Neural cell (in vitro differentiated cells): Measurements from ENCODE around the gene ITGAV. TPM values are rescaled to one million over a fixed set of nuclear protein-coding genes. Genes with fewer than 3 reads are reported as not detected.

Experiments
- H2AFZ ChIP-seq: fragments of 200-600, 300-800 bp; sonication (generic), shearing (Covaris generic); 2 replicates; pipeline ENCODE4 v1.6.0; 2014; ENCODE audit warnings: low read depth, mild to moderate bottlenecking, antibody characterized with exemption, low read length, moderate library complexity
- H3F3A ChIP-seq: fragments of 200-600 bp; shearing (Covaris generic); 2 replicates; pipeline ENCODE4 v1.6.1; 2016; ENCODE audit warnings: mild to moderate bottlenecking, moderate library complexity, mixed read lengths, antibody characterized with exemption, low read length; ENCODE audit not compliant: insufficient read depth, poor library complexity, severe bottlenecking
- H3K27ac ChIP-seq: fragments of 200-600, 300-800 bp; sonication (generic), shearing (Covaris generic); 2 replicates; pipeline ENCODE4 v1.5.1; 2014; ENCODE audit warnings: mild to moderate bottlenecking, low read length, moderate library complexity
- H3K27me3 ChIP-seq: fragments of 300-800, 200-600 bp; sonication (generic), shearing (Covaris generic); 2 replicates; pipeline ENCODE4 v1.6.0; 2014; ENCODE audit warnings: mild to moderate bottlenecking, low read depth, low read length, moderate library complexity; ENCODE audit not compliant: insufficient read depth
- H3K36me3 ChIP-seq: fragments of 300-800, 200-600 bp; sonication (generic), shearing (Covaris generic); 2 replicates; pipeline ENCODE4 v1.5.1; 2014; ENCODE audit warnings: mild to moderate bottlenecking, antibody characterized with exemption, low read length, moderate library complexity; ENCODE audit not compliant: insufficient read depth
- H3K4me2 ChIP-seq: fragments of 300-800, 200-600 bp; sonication (generic), shearing (Covaris generic); 2 replicates; pipeline ENCODE4 v1.6.0; 2014; ENCODE audit warnings: mild to moderate bottlenecking, low read length
- H3K4me3 ChIP-seq: fragments of 300-800, 200-600 bp; sonication (generic), shearing (Covaris generic); 2 replicates; pipeline ENCODE4 v1.5.1; 2014; ENCODE audit warnings: mild to moderate bottlenecking, low read length, moderate library complexity
- H3K79me2 ChIP-seq: fragments of 200-600 bp; shearing (Covaris generic); replicated peaks from 2 replicates; pipeline ENCODE4 v1.6.0; 2014; ENCODE audit warnings: mild to moderate bottlenecking, low read length, moderate library complexity; ENCODE audit not compliant: insufficient read depth
- H3K9ac ChIP-seq: fragments of 300-800, 200-600 bp; sonication (generic), shearing (Covaris generic); 2 replicates; pipeline ENCODE4 v1.6.1; 2016; ENCODE audit warnings: mild to moderate bottlenecking, low read length, mixed read lengths
- H3K9me2 ChIP-seq: fragments of 200-600 bp; shearing (Covaris generic); 2 replicates; pipeline ENCODE4 v1.6.1; 2016; ENCODE audit warnings: mild to moderate bottlenecking, low read length, mixed read lengths; ENCODE audit not compliant: insufficient read depth
- H3K9me3 ChIP-seq: fragments of 200-600, 300-800 bp; sonication (generic), shearing (Covaris generic); 2 replicates; pipeline ENCODE4 v1.6.1; 2016; ENCODE audit warnings: mild to moderate bottlenecking, mixed run types, low read length, moderate library complexity, mixed read lengths
- H4K20me1 ChIP-seq: fragments of 200-600 bp; shearing (Covaris generic); 2 replicates; pipeline ENCODE4 v1.6.1; 2016; ENCODE audit warnings: mild to moderate bottlenecking, mixed run types; ENCODE audit not compliant: insufficient read depth
- EP300 ChIP-seq: fragments of 450-650 bp; conservative IDR thresholded peaks from 2 replicates; pipeline ENCODE4 v1.6.1; 2014; ENCODE audit warnings: antibody characterized with exemption, mild to moderate bottlenecking, moderate library complexity; ENCODE audit not compliant: poor library complexity, severe bottlenecking
- EZH2 ChIP-seq: fragments of 200-600, 300-800 bp; shearing (Covaris generic), sonication (generic); IDR thresholded peaks from 2 replicates; pipeline ENCODE4 v1.6.1; 2014; ENCODE audit warnings: antibody characterized with exemption, low read length, borderline replicate concordance, mild to moderate bottlenecking; ENCODE audit not compliant: insufficient read depth, poor library complexity, severe bottlenecking
- MXI1 ChIP-seq: fragments of 450-650 bp; conservative IDR thresholded peaks from 2 replicates; pipeline ENCODE4 v1.6.1; 2014; ENCODE audit warnings: antibody characterized with exemption, mild to moderate bottlenecking; ENCODE audit not compliant: poor library complexity, severe bottlenecking
- POLR2AphosphoS5 ChIP-seq: IDR thresholded peaks from 2 replicates; pipeline ENCODE4 v1.6.1; 2012
- RAD21 ChIP-seq: fragments of 450-650 bp; conservative IDR thresholded peaks from 2 replicates; pipeline ENCODE4 v1.6.1; 2014; ENCODE audit warnings: antibody characterized with exemption, mild to moderate bottlenecking, moderate library complexity
- SMC3 ChIP-seq: fragments of 450-650 bp; conservative IDR thresholded peaks from 2 replicates; pipeline ENCODE4 v1.6.1; 2014; ENCODE audit warnings: antibody characterized with exemption, mild to moderate bottlenecking, moderate library complexity; ENCODE audit not compliant: poor library complexity
- TAF1 ChIP-seq: IDR thresholded peaks from 2 replicates; pipeline ENCODE4 v1.6.1; 2012; ENCODE audit warnings: low read depth
- polyA plus RNA-seq: library from polyadenylated mRNA; depleted of rRNA; stranded (reverse); fragments of >200 nt; gene quantifications from 2 replicates; pipeline ENCODE4 v1.2.3, GENCODE V29; 2014
- TF ChIP-seq, protein P1 (sequence below): fragments of 450-650 bp; IDR thresholded peaks from 2 replicates; pipeline ENCODE4 v1.5.1; 2014; ENCODE audit warnings: antibody characterized with exemption, mild to moderate bottlenecking, moderate library complexity; ENCODE audit not compliant: poor library complexity, severe bottlenecking
- TF ChIP-seq, protein P2 (sequence below): IDR thresholded peaks from 2 replicates; pipeline ENCODE4 v1.6.1; 2012; ENCODE audit warnings: borderline replicate concordance

The ITGAV gene
- polyA plus RNA-seq, 1 donor from 2014 or later: 6.6 TPM

- H2AFZ ChIP-seq: no peak overlapping the region
- no peak overlapping the region for H3K4me3 ChIP-seq
- H3F3A ChIP-seq: no peaks in the 10 kb centered on the region
- H3K9me3 ChIP-seq: no peaks in the 10 kb centered on the region
- no peaks in the 10 kb centered on the region for H3K36me3 ChIP-seq
- no peak overlapping the region for H3K9ac ChIP-seq
- TF ChIP-seq SMC3 (no peak), EP300 (no peak), POLR2AphosphoS5 (no peak)
- TF ChIP-seq, protein P1, sequence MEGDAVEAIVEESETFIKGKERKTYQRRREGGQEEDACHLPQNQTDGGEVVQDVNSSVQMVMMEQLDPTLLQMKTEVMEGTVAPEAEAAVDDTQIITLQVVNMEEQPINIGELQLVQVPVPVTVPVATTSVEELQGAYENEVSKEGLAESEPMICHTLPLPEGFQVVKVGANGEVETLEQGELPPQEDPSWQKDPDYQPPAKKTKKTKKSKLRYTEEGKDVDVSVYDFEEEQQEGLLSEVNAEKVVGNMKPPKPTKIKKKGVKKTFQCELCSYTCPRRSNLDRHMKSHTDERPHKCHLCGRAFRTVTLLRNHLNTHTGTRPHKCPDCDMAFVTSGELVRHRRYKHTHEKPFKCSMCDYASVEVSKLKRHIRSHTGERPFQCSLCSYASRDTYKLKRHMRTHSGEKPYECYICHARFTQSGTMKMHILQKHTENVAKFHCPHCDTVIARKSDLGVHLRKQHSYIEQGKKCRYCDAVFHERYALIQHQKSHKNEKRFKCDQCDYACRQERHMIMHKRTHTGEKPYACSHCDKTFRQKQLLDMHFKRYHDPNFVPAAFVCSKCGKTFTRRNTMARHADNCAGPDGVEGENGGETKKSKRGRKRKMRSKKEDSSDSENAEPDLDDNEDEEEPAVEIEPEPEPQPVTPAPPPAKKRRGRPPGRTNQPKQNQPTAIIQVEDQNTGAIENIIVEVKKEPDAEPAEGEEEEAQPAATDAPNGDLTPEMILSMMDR: no peak
- no peaks in the 10 kb centered on the region for H3K27me3 ChIP-seq
- H3K4me2 ChIP-seq: no peak overlapping the region
- H3K9me2 ChIP-seq: no peaks in the 10 kb centered on the region
- H3K79me2 ChIP-seq: no peaks in the 10 kb centered on the region
- H3K27ac ChIP-seq: no peak overlapping the region
- no peaks in the 10 kb centered on the region for H4K20me1 ChIP-seq
These were observed 29.6 kb upstream of the ITGAV start for GRCh38 chr2:186560254-186560653.

DNA sequence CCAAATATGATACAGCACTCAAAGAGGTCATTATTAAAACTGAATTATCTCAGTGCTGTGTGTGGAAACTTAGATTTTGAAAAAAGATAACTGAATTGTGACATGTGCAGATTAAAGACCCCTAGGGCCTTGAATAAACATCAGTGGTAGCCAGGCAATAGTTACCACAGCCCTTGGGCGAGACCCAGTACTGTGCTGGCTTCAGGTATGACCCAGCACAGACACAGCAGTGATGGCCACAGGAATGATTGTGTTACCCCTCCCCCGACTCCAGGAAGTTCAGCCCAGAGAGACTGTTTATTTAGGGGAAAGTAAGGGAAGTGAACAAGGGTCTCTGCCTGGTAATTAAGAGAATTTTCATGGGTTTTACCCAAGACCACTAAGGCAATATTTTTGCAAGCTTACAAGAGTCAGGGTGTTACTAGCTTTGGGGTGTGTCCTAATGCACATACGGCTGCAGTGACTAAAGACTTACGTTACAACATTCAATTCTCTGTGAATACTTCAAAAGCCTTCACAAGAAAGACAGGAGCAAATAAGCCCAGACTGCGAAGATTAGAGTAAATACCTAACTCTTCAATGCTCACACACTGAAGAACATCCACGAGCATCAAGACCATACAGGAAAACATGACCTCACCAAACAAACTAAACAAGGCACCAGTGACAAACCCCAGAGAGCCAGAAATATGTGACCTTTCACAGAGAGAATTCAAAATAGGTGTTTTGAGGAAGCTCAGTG lies 28.2 kb upstream of the ITGAV start:
- Histone ChIP-seq H3K79me2 (no peaks in the 10 kb centered on the region), H2AFZ (no peak overlapping the region), H3K36me3 (no peaks in the 10 kb centered on the region), H3F3A (no peaks in the 10 kb centered on the region), H3K27me3 (no peaks in the 10 kb centered on the region), H3K27ac (no peak overlapping the region), H3K4me2 (no peak overlapping the region), H3K9ac (no peak overlapping the region), H4K20me1 (no peaks in the 10 kb centered on the region), H3K4me3 (no peak overlapping the region), H3K9me2 (no peaks in the 10 kb centered on the region), H3K9me3 (no peaks in the 10 kb centered on the region)
- no peak for TF ChIP-seq SMC3
- TF ChIP-seq, protein P1: no peak
- TF ChIP-seq EZH2: no peak
- TF ChIP-seq POLR2AphosphoS5: no peak
- no peak for TF ChIP-seq EP300
- TF ChIP-seq MXI1: no peak
- no peak for TF ChIP-seq TAF1
- TF ChIP-seq, protein P2, sequence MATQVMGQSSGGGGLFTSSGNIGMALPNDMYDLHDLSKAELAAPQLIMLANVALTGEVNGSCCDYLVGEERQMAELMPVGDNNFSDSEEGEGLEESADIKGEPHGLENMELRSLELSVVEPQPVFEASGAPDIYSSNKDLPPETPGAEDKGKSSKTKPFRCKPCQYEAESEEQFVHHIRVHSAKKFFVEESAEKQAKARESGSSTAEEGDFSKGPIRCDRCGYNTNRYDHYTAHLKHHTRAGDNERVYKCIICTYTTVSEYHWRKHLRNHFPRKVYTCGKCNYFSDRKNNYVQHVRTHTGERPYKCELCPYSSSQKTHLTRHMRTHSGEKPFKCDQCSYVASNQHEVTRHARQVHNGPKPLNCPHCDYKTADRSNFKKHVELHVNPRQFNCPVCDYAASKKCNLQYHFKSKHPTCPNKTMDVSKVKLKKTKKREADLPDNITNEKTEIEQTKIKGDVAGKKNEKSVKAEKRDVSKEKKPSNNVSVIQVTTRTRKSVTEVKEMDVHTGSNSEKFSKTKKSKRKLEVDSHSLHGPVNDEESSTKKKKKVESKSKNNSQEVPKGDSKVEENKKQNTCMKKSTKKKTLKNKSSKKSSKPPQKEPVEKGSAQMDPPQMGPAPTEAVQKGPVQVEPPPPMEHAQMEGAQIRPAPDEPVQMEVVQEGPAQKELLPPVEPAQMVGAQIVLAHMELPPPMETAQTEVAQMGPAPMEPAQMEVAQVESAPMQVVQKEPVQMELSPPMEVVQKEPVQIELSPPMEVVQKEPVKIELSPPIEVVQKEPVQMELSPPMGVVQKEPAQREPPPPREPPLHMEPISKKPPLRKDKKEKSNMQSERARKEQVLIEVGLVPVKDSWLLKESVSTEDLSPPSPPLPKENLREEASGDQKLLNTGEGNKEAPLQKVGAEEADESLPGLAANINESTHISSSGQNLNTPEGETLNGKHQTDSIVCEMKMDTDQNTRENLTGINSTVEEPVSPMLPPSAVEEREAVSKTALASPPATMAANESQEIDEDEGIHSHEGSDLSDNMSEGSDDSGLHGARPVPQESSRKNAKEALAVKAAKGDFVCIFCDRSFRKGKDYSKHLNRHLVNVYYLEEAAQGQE: no peak
- TF ChIP-seq RAD21: no peak
